PC-3 (cell line): ENCODE data around the gene FKBP11. TPM values are rescaled to one million over a fixed set of nuclear protein-coding genes. Genes with fewer than 3 reads are reported as not detected.

Source experiments
- ATAC-seq: fragments of 200-7000 bp; cut with Tn5 transposase; 2 replicates; pipeline ENCODE4 v1.9.1; 2020; ENCODE audit warnings: mild to moderate bottlenecking, moderate library complexity
- BruUV-seq: library from RNA; stranded (reverse); fragments of 400-500 nt; replicated peaks from 2 replicates; lab custom pipeline; 2021; lab: Mats Ljungman, UMichigan
- CTCF ChIA-PET: fragments of 300-600 bp; sonication (Branson Sonifier 250); formaldehyde crosslinking; loops from one replicate; lab custom pipeline; 2022; ENCODE audit warnings: antibody characterized with exemption; lab: Charles Lee
- POLR2A ChIA-PET: fragments of 300-600 bp; sonication (Branson Sonifier 250); formaldehyde crosslinking; loops from one replicate; lab custom pipeline; 2022; ENCODE audit warnings: antibody characterized with exemption; ENCODE audit not compliant: unreplicated experiment; lab: Charles Lee
- DNase-seq: peaks from one replicate; pipeline ENCODE4 v3.0.0-alpha.2; 2015
- H2AFZ ChIP-seq: fragments of 300-600 bp; sonication (generic); 2 replicates; pipeline ENCODE4 v1.6.0; 2016; ENCODE audit warnings: antibody characterized with exemption, low read length
- H3F3A ChIP-seq: fragments of 300-600 bp; sonication (generic); one replicate; pipeline ENCODE4 v1.6.0; 2017; ENCODE audit warnings: antibody characterized with exemption, low read length, control low read depth, mild to moderate bottlenecking; ENCODE audit not compliant: unreplicated experiment
- H3K27ac ChIP-seq: fragments of 300-600 bp; sonication (generic); 2 replicates; pipeline ENCODE4 v1.5.1; 2016; ENCODE audit warnings: mild to moderate bottlenecking, low read length
- H3K27me3 ChIP-seq: fragments of 300-600 bp; sonication (generic); 2 replicates; pipeline ENCODE4 v1.6.1; 2016; ENCODE audit warnings: low read length, mixed read lengths
- H3K36me3 ChIP-seq: fragments of 300-600 bp; sonication (generic); 2 replicates; pipeline ENCODE4 v1.6.1; 2016; ENCODE audit warnings: low read depth, mixed run types, low read length, mixed read lengths
- H3K4me1 ChIP-seq: fragments of 300-600 bp; sonication (generic); 2 replicates; pipeline ENCODE4 v1.5.1; 2016; ENCODE audit warnings: low read length; ENCODE audit not compliant: insufficient read depth
- H3K4me2 ChIP-seq: fragments of 300-600 bp; sonication (generic); 2 replicates; pipeline ENCODE4 v1.6.0; 2016; ENCODE audit warnings: low read length
- H3K4me3 ChIP-seq: fragments of 300-600 bp; sonication (generic); 2 replicates; pipeline ENCODE4 v1.5.1; 2016; ENCODE audit warnings: mild to moderate bottlenecking, low read length, mixed read lengths
- H3K79me2 ChIP-seq: fragments of 300-600 bp; sonication (generic); 2 replicates; pipeline ENCODE4 v1.6.1; 2017; ENCODE audit warnings: low read length, mixed read lengths
- H3K9ac ChIP-seq: fragments of 300-600 bp; sonication (generic); 2 replicates; pipeline ENCODE4 v1.6.0; 2016; ENCODE audit warnings: mild to moderate bottlenecking, low read length
- H3K9me2 ChIP-seq: fragments of 300-600 bp; sonication (generic); replicated peaks from 2 replicates; pipeline ENCODE4 v1.6.1; 2016; ENCODE audit warnings: mixed run types, low read length, mixed read lengths
- H3K9me3 ChIP-seq: fragments of 300-600 bp; sonication (generic); 2 replicates; pipeline ENCODE4 v1.6.1; 2016; ENCODE audit warnings: low read length, mixed read lengths
- H4K20me1 ChIP-seq: fragments of 300-600 bp; sonication (generic); 2 replicates; pipeline ENCODE4 v1.6.1; 2016; ENCODE audit warnings: low read length, mixed read lengths
- EZH2 ChIP-seq: fragments of 300-600 bp; sonication (generic); IDR thresholded peaks from one replicate; pipeline ENCODE4 v1.6.1; 2017; ENCODE audit warnings: antibody characterized with exemption, mild to moderate bottlenecking, low read length; ENCODE audit not compliant: unreplicated experiment
- EZH2phosphoT487 ChIP-seq: fragments of 300-600 bp; sonication (generic); IDR thresholded peaks from 2 replicates; pipeline ENCODE4 v1.6.1; 2018; ENCODE audit warnings: mild to moderate bottlenecking, antibody characterized with exemption, low read length, borderline replicate concordance
- intact Hi-C: fragments of 100-400 bp; cut with micrococcal nuclease; formaldehyde crosslinking; loops from 2 replicates; pipeline ENCODE4 v1.9.0; 2023
- total RNA-seq: library from RNA; depleted of rRNA; stranded (reverse); fragments of >200 nt; gene quantifications from 2 replicates; pipeline ENCODE4 v1.2.3, GENCODE V29; 2014
- TF ChIP-seq, protein P1 (sequence below): fragments of 300-600 bp; sonication (generic); conservative IDR thresholded peaks from 2 replicates; pipeline ENCODE4 v1.5.1; 2017; ENCODE audit warnings: antibody characterized with exemption, low read depth, mild to moderate bottlenecking, low read length

Gene FKBP11
- total RNA-seq, 1 experiment from 2014 or later = 9.7 TPM

GRCh38 chr12:48929551-48929950 is 4.3 kb upstream of the FKBP11 start:
- Histone ChIP-seq H2AFZ (no peak overlapping the region), H3K27me3 (no peaks in the 10 kb centered on the region), H3F3A (no peaks in the 10 kb centered on the region), H3K9ac (no peak overlapping the region), H3K27ac (no peak overlapping the region), H3K36me3 (peaks cover 25% of the 10 kb centered on the region), H3K4me1 (no peaks in the 10 kb centered on the region), H3K79me2 (no peaks in the 10 kb centered on the region), H3K4me3 (no peak overlapping the region), H3K9me2 (no peaks in the 10 kb centered on the region), H3K9me3 (no peaks in the 10 kb centered on the region), H4K20me1 (no peaks in the 10 kb centered on the region), H3K4me2 (no peak overlapping the region)
- TF ChIP-seq EZH2phosphoT487 (no peak), EZH2 (no peak)
- TF ChIP-seq, protein P1, sequence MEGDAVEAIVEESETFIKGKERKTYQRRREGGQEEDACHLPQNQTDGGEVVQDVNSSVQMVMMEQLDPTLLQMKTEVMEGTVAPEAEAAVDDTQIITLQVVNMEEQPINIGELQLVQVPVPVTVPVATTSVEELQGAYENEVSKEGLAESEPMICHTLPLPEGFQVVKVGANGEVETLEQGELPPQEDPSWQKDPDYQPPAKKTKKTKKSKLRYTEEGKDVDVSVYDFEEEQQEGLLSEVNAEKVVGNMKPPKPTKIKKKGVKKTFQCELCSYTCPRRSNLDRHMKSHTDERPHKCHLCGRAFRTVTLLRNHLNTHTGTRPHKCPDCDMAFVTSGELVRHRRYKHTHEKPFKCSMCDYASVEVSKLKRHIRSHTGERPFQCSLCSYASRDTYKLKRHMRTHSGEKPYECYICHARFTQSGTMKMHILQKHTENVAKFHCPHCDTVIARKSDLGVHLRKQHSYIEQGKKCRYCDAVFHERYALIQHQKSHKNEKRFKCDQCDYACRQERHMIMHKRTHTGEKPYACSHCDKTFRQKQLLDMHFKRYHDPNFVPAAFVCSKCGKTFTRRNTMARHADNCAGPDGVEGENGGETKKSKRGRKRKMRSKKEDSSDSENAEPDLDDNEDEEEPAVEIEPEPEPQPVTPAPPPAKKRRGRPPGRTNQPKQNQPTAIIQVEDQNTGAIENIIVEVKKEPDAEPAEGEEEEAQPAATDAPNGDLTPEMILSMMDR = no peak
- DNase-seq = no peak
- BruUV-seq = TSS peak; percentile 8
- intact Hi-C loops = no loop called here
- CTCF ChIA-PET = interaction anchor here (0.7 kb wide), 1 partner anchor 11 kb away, joined by 3 read pairs; no protein-coding TSS in a partner anchor
- ATAC-seq = no peak
- POLR2A ChIA-PET = no interaction called here

- Histone ChIP-seq H3K27me3 (no peaks in the 10 kb centered on the region), H3K4me1 (no peaks in the 10 kb centered on the region), H3K9ac (no peak overlapping the region), H3K79me2 (no peaks in the 10 kb centered on the region), H3K4me3 (no peak overlapping the region), H4K20me1 (no peaks in the 10 kb centered on the region), H3K9me2 (no peaks in the 10 kb centered on the region), H3K36me3 (peaks cover 22% of the 10 kb centered on the region), H3K9me3 (no peaks in the 10 kb centered on the region), H2AFZ (no peak overlapping the region), H3K4me2 (no peak overlapping the region), H3F3A (no peaks in the 10 kb centered on the region), H3K27ac (no peak overlapping the region)
- no TSS peak for BruUV-seq
- CTCF ChIA-PET = no interaction called here
- POLR2A ChIA-PET = interaction anchor here (0.6 kb wide), 1 partner anchor 87 kb away, joined by 4 read pairs; no protein-coding TSS in a partner anchor
- no peak for TF ChIP-seq EZH2
- TF ChIP-seq, protein P1 = no peak
- TF ChIP-seq EZH2phosphoT487 = no peak
- DNase-seq (no peak), ATAC-seq (no peak)
- intact Hi-C loops = no loop called here
Measured at GRCh38 chr12:48927261-48927660, 2.0 kb upstream of the FKBP11 start.

- intact Hi-C loops = no loop called here
- Histone ChIP-seq H3K79me2 (no peaks in the 10 kb centered on the region), H3K27ac (no peak overlapping the region), H3K9ac (peak overlapping the region; percentile 66), H3K9me2 (no peaks in the 10 kb centered on the region), H3K9me3 (no peaks in the 10 kb centered on the region), H3K4me1 (no peaks in the 10 kb centered on the region), H4K20me1 (no peaks in the 10 kb centered on the region), H2AFZ (peak overlapping the region; percentile 59), H3F3A (no peaks in the 10 kb centered on the region), H3K36me3 (peaks cover 13% of the 10 kb centered on the region), H3K4me3 (peak overlapping the region; percentile 70), H3K4me2 (peak overlapping the region; percentile 73), H3K27me3 (no peaks in the 10 kb centered on the region)
- ChIA-PET CTCF (interaction anchor here (1.0 kb wide), 1 partner anchor 72 kb away, joined by 3 read pairs; no protein-coding TSS in a partner anchor), POLR2A (no interaction called here)
- DNase-seq (peak; percentile 44), ATAC-seq (peak; percentile 54)
- TF ChIP-seq, protein P1 = peak; percentile 49; the same call in 1 of the 2 replicates
- no peak for TF ChIP-seq EZH2
- TF ChIP-seq EZH2phosphoT487 = no peak
- BruUV-seq = no TSS peak
Measured at GRCh38 chr12:48924617-48925303, 532 bp downstream of the FKBP11 start.
